CD4-positive, alpha-beta T cell (primary cell): ENCODE results near the gene KCNQ1. TPM values are rescaled to one million over a fixed set of nuclear protein-coding genes. Genes with fewer than 3 reads are reported as not detected.

Experiments used
- ATAC-seq: fragments of 200-7000 bp; cut with Tn5 transposase; one replicate; pipeline ENCODE4 v1.10.0; 2022; ENCODE audit warnings: mild to moderate bottlenecking; ENCODE audit not compliant: poor library complexity
- CTCF ChIA-PET: fragments of 350-600 bp; sonication (Branson Sonifier 250); formaldehyde crosslinking; loops from one replicate; lab custom pipeline; 2021; ENCODE audit warnings: antibody characterized with exemption, inconsistent platforms; lab: Charles Lee
- POLR2A ChIA-PET: fragments of 350-600 bp; sonication (Branson Sonifier 250); formaldehyde crosslinking; loops from one replicate; lab custom pipeline; 2021; ENCODE audit warnings: antibody characterized with exemption, inconsistent platforms; lab: Charles Lee
- DNase-seq, 14 experiments: peaks; one replicate each; pipeline ENCODE4 v3.0.0-alpha.2; 2013 to 2020; ENCODE audit warnings: mixed read lengths in 2 of 14
- H3K27ac ChIP-seq, 2 donors: one replicate each; pipeline versions ENCODE4 v1.5.1 to v1.7.0; 2013; ENCODE audit warnings: low read length in 2 of 2, low read depth in 1 of 2, mild to moderate bottlenecking in 1 of 2
- H3K27me3 ChIP-seq, 2 experiments: 1 replicate in 1 of 2; 2 replicates in 1 of 2; pipeline versions ENCODE4 v1.6.1 to v1.7.0; 2013; ENCODE audit warnings: low read length in 2 of 2, control low read depth in 1 of 2, mild to moderate bottlenecking in 1 of 2, moderate library complexity in 1 of 2; ENCODE audit not compliant: insufficient read depth in 2 of 2, control insufficient read depth in 1 of 2
- H3K36me3 ChIP-seq: one replicate; pipeline ENCODE4 v1.6.1; 2013; ENCODE audit warnings: low read length, control low read depth; ENCODE audit not compliant: insufficient read depth
- H3K4me1 ChIP-seq: one replicate; pipeline ENCODE4 v1.6.1; 2013; ENCODE audit warnings: low read length, control low read depth; ENCODE audit not compliant: insufficient read depth
- H3K4me3 ChIP-seq: one replicate; pipeline ENCODE4 v1.5.1; 2013; ENCODE audit warnings: mild to moderate bottlenecking, low read length, moderate library complexity
- H3K9me3 ChIP-seq, 2 experiments: 1 replicate in 1 of 2; 2 replicates in 1 of 2; pipeline versions ENCODE4 v1.6.1 to v1.7.0; 2013; ENCODE audit warnings: low read length in 2 of 2, mild to moderate bottlenecking in 2 of 2, control low read depth in 1 of 2, moderate library complexity in 1 of 2; ENCODE audit not compliant: control insufficient read depth in 1 of 2, insufficient read depth in 1 of 2
- H3K27ac Mint-ChIP-seq: one replicate; pipeline ENCODE4 v1.8.0; 2020; ENCODE audit warnings: mixed read lengths
- H3K27me3 Mint-ChIP-seq: one replicate; pipeline ENCODE4 v1.8.0; 2021; ENCODE audit warnings: mixed read lengths
- H3K36me3 Mint-ChIP-seq: one replicate; pipeline ENCODE4 v1.8.0; 2021; ENCODE audit warnings: low read depth, mixed read lengths
- H3K4me1 Mint-ChIP-seq: one replicate; pipeline ENCODE4 v1.8.0; 2021; ENCODE audit warnings: low read depth, mixed read lengths
- H3K4me3 Mint-ChIP-seq: one replicate; pipeline ENCODE4 v1.8.0; 2020; ENCODE audit warnings: mild to moderate bottlenecking, mixed read lengths
- H3K9me3 Mint-ChIP-seq: one replicate; pipeline ENCODE4 v1.8.0; 2020; ENCODE audit warnings: mixed read lengths
- intact Hi-C, 2 experiments: fragments of 100-400 bp; cut with DNase I in 1 of 2; cut with micrococcal nuclease in 1 of 2; formaldehyde crosslinking; loops; one replicate each; pipeline versions ENCODE4 v1.15.1 to v1.9.0; 2023 to 2025; cut with DNase I, micrococcal nuclease
- total RNA-seq, 174 experiments: library from RNA in 2 of 174; stranded (reverse) in 2 of 174; gene quantifications; one replicate each; pipeline ENCODE4 v1.2.3 and lab custom pipeline; 2021 to 2026
- TF ChIP-seq, protein P1 (sequence below): fragments of 200-600 bp; IDR thresholded peaks from one replicate; pipeline ENCODE4 v1.8.0; 2022; ENCODE audit warnings: antibody characterized with exemption, mild to moderate bottlenecking

The KCNQ1 gene
- total RNA-seq, 2 experiments from 2014 or later = 31.3 to 33.1 TPM

GRCh38 chr11:2824851-2825250 lies 380.0 kb downstream of the KCNQ1 start:
- no peak overlapping the region for H3K27ac ChIP-seq
- no peaks in the 10 kb centered on the region for H3K4me1 ChIP-seq
- TF ChIP-seq, protein P1, sequence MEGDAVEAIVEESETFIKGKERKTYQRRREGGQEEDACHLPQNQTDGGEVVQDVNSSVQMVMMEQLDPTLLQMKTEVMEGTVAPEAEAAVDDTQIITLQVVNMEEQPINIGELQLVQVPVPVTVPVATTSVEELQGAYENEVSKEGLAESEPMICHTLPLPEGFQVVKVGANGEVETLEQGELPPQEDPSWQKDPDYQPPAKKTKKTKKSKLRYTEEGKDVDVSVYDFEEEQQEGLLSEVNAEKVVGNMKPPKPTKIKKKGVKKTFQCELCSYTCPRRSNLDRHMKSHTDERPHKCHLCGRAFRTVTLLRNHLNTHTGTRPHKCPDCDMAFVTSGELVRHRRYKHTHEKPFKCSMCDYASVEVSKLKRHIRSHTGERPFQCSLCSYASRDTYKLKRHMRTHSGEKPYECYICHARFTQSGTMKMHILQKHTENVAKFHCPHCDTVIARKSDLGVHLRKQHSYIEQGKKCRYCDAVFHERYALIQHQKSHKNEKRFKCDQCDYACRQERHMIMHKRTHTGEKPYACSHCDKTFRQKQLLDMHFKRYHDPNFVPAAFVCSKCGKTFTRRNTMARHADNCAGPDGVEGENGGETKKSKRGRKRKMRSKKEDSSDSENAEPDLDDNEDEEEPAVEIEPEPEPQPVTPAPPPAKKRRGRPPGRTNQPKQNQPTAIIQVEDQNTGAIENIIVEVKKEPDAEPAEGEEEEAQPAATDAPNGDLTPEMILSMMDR = no peak
- Mint-ChIP-seq H3K27ac (no peak overlapping the region), H3K27me3 (no peaks in the 10 kb centered on the region), H3K4me3 (no peak overlapping the region), H3K9me3 (peaks cover 14% of the 10 kb centered on the region), H3K4me1 (no peaks in the 10 kb centered on the region), H3K36me3 (peaks cover 85% of the 10 kb centered on the region)
- no peak for ATAC-seq
- H3K27me3 ChIP-seq = no peaks in the 10 kb centered on the region
- POLR2A ChIA-PET = no interaction called here
- H3K4me3 ChIP-seq = no peak overlapping the region
- peaks cover 12 to 74% of the 10 kb centered on the region in 2 experiments for H3K9me3 ChIP-seq
- no peak for DNase-seq
- no peaks in the 10 kb centered on the region for H3K36me3 ChIP-seq
- intact Hi-C loops = no loop called here
- CTCF ChIA-PET = no interaction called here

GRCh38 chr11:2825261-2825888 lies 380.6 kb downstream of the KCNQ1 start:
- Mint-ChIP-seq H3K27ac (no peak overlapping the region), H3K36me3 (peaks cover 80% of the 10 kb centered on the region), H3K4me3 (no peak overlapping the region), H3K27me3 (no peaks in the 10 kb centered on the region), H3K4me1 (no peaks in the 10 kb centered on the region), H3K9me3 (peaks cover 12% of the 10 kb centered on the region)
- Histone ChIP-seq H3K4me3 (no peak overlapping the region), H3K27me3 (no peaks in the 10 kb centered on the region), H3K27ac (no peak overlapping the region), H3K4me1 (no peaks in the 10 kb centered on the region), H3K36me3 (no peaks in the 10 kb centered on the region), H3K9me3 (peaks cover 12 to 74% of the 10 kb centered on the region in 2 experiments)
- no peak for DNase-seq
- no peak for ATAC-seq
- ChIA-PET POLR2A (no interaction called here), CTCF (no interaction called here)
- TF ChIP-seq, protein P1 = no peak
- intact Hi-C loops = no loop called here

- H3K4me3 Mint-ChIP-seq = no peak overlapping the region
- intact Hi-C loops = no loop called here
- no peaks in the 10 kb centered on the region for H3K27me3 Mint-ChIP-seq
These were observed 381.3 kb downstream of the KCNQ1 start for GRCh38 chr11:2825889-2826678.

More at GRCh38 chr11:2825889-2826678, 381.3 kb downstream of the KCNQ1 start:
- Mint-ChIP-seq H3K27ac (no peak overlapping the region), H3K9me3 (peaks cover 12% of the 10 kb centered on the region), H3K4me1 (no peaks in the 10 kb centered on the region), H3K36me3 (peaks cover 73% of the 10 kb centered on the region)
- Histone ChIP-seq H3K27ac (no peak overlapping the region), H3K27me3 (no peaks in the 10 kb centered on the region), H3K9me3 (peaks cover 12 to 69% of the 10 kb centered on the region in 2 experiments), H3K4me1 (no peaks in the 10 kb centered on the region), H3K36me3 (no peaks in the 10 kb centered on the region), H3K4me3 (no peak overlapping the region)
- POLR2A ChIA-PET = no interaction called here
- CTCF ChIA-PET = no interaction called here
- TF ChIP-seq, protein P1 = no peak
- ATAC-seq (no peak), DNase-seq (peak in 3 of 14 experiments; percentile 5 to 39 (median 27))
